NOMO-1 treated with DMSO at 0.1 percent for 48 hours (cell line): Measurements from ENCODE around the gene SKIL.

Experiments used
- DNase-seq: peaks from one replicate; lab custom pipeline; 2025; ENCODE audit not compliant: unreplicated experiment; lab: John Stamatoyannopoulos, UW

The SKIL gene

DNA sequence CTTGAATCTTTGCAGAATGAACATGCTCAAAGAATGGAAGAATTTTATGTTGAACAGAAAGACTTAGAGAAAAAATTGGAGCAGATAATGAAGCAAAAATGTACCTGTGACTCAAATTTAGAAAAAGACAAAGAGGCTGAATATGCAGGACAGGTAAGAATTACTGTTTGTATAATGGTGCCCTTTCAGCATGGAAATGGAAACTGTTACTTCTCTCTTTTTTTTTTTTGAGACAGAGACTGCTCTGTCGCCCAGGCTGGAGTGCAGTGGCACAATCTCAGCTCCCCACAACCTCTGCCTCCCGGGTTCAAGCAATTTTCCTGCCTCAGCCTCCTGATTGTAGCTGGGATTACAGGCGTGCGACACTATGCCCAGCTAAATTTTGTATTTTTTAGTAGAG, 33.6 kb downstream of the SKIL start:
- no peak for DNase-seq

DNA sequence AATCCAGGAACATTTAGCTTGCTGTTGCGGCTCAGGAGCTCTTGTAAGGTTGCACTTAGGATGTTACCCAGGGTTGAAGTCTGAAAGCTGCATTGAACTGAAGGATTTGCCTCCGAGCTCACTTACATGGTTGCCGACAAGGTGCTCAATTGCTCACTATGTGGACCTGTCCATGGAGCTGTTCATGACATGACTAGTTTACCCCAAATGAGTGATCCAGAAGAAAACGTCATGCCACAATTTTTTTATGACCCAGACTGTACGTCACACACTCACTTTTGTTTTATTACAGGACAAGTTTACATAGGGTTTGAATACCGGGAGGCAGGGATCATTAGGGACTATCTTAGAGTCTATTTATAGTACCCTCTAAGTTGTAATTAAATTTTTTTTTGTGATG, 40.2 kb downstream of the SKIL start:
- no peak for DNase-seq

DNA sequence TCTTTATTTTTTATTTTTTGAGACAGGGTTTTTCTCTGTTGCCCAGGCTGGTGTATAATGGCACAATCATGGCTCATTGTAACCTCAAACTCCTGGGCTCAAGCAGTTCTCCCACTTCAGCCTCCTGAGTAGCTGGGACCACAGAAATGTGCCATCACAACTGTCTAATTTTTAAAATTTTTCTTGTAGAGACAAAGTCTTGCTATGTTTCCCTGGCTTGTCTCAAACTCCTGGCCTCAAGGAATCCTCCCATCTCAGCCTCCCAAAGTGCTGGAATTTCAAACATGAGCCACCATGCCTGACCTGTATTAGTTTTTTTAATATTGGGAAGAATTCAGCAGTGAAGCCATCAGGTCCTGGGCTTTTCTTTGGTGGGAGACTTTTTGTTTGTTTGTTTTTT, 47.6 kb downstream of the SKIL start:
- no peak for DNase-seq

DNA sequence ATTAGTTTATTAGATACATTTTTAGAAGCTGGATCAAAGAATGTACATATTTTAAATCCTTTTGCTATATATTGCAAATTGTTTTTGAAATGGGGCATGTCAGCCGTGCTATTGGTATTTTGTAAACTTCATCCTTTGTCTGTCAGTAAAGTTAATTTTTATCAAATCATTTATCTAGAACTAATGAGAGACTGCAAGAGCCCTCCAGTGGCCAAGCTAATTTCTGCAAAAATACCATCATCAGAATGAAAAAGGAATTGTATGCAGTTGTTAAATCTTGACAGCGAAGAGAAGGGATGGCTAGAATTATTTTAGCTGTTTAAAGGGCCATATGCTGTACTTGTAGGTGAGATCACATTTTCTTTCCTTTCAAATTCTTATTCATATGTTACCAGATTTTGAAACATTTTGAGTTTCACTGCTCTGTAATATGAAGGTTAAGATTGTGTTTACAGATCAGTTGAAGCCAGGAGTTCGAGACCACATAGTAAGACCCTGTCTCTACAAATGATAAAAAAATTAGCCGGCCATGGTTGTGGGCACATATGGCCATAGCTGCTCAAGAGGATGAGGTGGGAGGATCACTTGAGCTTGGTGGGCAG, 53.0 kb downstream of the SKIL start:
- DNase-seq, result peak; percentile 25

- DNase-seq, result no peak
These were observed 55.8 kb downstream of the SKIL start for GRCh38 chr3:170413291-170413690.

- DNase-seq, result peak; percentile 50
These were observed 56.7 kb downstream of the SKIL start for GRCh38 chr3:170414202-170414663.

DNA sequence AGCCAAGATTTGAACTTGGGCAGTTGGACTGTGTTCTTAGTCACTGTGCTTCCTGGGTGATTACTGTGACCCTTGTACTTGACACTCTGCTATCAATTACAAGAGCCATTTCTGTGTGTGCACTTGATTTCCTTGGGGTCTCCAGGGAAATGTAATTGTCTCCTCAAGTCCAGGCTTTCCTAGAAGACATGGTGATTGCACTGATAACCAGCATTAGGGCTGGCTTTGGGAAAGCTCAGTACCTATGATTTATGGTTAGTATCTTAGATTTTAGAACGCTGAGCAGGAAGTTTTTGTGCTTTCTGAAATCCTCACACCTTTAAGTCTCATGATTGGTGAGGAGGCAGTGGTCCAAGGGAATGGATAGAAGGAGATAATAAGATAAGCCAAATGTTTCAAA, 59.6 kb downstream of the SKIL start:
- DNase-seq, result no peak

DNA sequence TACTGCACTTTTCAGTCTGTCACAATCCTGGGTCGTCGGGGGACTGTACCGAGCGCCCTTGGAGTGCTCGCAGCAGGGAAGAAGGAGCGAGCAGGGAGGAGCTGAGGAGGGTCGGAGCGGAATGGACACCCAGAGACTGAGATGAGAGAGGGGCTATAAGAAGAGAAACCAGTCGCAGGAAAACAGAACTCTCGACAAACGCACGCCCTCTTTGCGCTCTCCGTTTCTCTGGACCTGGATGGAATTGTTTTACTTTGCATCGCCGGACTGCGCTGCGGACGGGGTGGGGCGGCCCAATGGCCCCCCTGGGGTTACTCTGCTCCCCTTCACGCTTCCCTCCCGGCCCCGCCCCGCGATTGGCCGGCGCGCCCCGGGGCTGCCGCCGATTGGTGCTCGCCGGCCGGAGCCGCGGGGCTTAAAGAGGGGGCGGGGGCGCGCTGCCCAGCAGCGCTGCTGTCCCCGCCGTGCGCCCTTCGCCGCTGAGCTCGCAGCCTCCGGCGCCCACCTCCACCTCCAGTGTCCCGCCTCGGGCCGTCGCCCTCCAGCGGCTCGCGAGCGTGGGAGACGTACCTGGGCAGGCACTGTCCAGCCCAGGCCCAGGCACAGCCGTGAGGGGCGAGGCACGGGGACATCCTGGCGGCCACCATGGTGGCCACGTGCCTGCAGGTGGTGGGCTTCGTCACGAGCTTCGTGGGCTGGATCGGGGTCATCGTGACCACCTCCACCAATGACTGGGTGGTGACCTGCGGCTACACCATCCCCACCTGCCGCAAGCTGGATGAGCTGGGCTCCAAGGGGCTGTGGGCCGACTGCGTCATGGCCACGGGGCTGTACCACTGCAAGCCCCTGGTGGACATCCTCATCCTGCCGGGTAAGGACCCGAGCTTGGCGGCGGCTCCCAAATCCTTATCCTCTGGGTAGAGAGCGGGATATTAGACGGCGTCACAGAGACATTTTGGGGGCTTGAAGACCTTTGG, 61.2 kb downstream of the SKIL start, which contains the start of gene CLDN11:
Gene CLDN11 (plus strand): TSS at position 447 of the 977 bp plus-strand sequence. CDS start 199 bp downstream, at position 646.
- DNase-seq, result no peak

- DNase-seq, result no peak
These were observed 62.1 kb downstream of the SKIL start for GRCh38 chr3:170419557-170420087.

GRCh38 chr3:170420307-170420821, 62.8 kb downstream of the SKIL start:
- DNase-seq, result no peak

DNA sequence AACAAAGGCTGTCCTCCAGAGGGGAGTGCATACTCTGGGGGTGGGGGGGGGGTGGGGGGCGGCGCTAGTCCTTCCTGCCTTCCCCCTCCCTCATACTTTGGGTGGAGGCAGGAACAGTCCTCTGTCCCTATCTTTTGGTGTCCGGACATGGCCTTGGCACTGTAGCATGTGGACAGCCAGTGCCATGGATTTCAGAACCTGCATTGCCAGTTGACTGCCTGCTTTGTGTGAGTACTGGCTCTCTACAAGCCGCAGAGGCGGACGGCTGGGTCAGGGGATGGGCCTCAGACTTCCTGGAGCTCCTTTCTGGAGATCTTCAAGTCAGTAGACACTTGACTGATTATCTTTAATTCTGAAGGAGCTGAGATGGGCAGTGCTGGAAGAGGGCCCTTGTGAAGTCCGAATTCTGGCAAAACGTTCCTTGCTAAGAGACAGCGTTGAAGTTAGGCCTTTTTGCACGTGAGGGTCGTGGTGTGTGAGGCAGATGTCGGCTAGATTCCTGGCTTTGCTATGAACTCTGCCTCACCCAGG, 63.7 kb downstream of the SKIL start:
- DNase-seq, result no peak

DNA sequence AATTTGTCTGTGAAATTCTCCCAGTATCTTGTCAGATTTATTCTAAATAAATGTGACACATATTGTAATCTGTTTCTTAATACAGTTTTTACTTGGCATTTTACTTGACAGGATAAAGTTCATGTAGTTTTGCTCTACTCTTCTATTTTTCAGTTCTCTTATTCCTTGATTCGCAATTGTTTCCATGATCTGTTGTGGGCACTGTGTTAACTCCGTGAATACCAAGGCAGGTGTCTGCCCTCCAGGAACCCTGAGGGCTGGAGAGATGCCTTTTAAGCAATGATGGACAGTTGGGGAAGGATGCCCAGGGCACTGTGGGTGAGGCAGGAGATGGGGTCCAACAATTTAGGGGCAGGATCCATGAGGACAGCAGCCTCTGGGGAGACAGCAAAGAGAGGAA, 64.2 kb downstream of the SKIL start:
- no peak for DNase-seq

DNA sequence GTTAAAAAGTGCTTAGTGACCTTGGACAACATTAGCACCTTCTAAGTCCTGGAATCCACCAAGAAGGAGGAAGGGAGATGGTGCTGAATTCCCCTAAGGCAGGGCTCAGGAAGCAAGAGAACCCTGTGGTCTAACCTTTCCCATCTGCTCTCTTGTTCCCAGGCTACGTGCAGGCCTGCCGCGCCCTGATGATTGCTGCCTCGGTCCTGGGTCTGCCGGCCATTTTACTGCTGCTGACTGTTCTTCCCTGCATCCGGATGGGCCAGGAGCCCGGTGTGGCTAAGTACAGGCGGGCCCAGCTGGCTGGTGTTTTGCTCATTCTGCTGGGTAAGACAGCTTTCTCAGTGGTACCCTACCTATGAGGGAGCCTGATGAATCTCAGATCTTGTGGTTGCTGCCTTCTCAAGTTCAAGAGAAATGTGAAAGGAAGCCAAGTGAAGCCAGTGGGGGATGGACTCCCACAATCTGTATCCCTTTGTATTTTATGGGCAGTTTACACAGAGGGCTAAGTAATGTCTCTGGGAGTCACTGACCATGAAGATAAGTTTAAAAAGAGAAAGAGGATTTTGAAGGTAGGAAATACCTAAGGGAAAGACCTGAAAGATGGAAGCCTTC, 65.6 kb downstream of the SKIL start:
- DNase-seq, result no peak

- no peak for DNase-seq
These were observed 67.4 kb downstream of the SKIL start for GRCh38 chr3:170424879-170425278.

DNA sequence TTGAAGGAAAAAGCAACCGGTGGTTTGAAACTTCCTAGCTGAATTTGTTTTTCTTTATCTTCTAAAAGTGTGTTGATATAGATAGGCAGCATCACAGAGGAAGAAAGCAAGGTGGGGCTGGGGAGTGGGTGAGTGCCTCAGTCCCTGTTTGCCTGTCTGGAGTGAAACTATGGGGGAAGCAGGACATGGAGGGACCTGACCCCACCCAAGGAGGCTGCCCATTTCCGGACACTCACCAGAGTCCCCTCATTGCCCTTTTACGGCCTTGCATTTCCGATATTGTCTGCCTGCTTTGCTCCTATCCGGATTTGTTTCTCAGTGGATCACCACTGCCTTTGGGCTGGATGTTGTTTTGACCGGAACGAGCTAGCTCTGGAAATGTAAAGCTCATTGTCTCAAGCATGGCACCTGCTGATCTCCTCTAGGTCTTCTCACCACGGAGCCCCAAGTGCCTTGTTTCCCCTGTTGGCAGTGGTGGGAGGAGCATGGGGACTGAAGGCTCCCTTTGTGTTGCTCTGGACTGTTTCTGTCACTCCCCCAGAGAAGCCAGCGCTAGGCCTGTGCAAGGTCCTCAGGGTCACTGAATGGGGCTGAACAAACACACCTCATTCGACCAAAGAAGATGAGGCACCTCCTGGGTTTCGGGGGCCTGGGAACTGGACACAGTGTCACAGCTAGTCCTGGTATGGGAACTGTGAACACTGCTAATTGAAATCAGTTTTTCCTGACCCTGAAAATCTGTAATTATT, 68.2 kb downstream of the SKIL start:
- DNase-seq, result no peak

DNA sequence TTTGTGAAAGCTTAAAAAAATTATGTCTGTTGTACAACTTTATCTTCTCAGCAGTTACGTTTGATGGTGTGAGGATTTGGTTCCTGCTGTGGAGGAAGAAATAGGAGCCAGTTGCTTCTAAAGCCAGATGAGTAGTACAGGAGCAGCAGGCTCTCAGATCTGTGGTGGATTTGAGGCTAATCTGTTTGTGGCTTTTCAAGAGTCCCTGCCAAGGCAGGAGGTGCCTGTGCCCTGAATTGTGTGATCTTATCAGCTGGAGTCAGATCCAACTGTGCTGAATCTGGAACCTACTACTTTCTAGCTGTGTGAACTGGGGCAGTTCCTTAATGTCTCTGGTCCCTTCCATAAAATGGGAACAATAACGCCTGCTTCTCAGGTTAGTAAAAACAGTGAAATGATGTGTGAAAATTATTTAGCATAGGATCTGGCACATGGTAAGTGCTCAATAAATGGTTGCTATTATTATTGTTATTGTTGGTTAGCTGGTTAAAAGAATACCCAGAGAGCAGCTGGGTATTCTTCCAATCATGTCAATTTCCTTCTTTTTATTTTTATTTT, 68.8 kb downstream of the SKIL start:
- no peak for DNase-seq

GRCh38 chr3:170428095-170428494, 70.6 kb downstream of the SKIL start:
- no peak for DNase-seq

DNA sequence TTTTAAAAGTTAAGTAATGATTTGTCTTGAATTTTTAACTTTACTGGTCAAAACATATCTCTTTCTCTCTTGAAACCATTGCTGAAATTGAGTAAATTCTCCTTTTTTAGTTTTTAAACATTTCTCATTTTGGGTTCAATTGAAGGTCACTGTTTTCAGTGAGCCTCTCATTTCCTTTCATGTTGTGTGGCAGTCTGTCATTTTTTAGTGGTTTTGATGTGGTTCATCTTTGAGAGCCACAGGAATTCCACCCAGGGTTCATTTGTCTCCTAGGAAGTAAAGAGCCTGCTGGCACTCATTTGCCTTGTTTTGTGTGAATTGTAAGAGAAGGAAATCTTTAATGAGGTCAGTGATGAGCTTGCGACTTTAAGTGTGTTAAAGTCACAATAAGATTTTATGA, 71.5 kb downstream of the SKIL start:
- DNase-seq, result no peak

GRCh38 chr3:170431054-170431453, 73.5 kb downstream of the SKIL start:
- DNase-seq, result no peak

DNA sequence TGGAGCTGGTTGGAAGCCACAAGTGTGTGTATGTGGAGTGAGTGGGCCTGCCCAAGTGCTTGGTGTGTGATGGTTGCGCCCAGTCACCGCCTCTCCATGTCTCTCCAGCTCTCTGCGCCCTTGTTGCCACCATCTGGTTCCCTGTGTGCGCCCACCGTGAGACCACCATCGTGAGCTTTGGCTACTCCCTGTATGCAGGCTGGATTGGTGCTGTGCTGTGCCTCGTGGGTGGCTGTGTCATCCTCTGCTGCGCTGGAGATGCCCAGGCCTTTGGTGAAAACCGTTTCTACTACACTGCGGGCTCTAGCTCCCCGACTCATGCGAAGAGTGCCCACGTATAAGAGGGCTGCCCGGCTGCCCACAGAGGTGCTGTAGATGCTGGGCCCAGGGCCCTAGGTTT, 74.9 kb downstream of the SKIL start:
- DNase-seq, result no peak
